C1 segment of cervical spinal cord (tissue), 14 donors: Measurements from ENCODE around the gene MRPL1.

Experiments
- DNase-seq, 14 donors: peaks; one replicate each; lab custom pipeline; 2025; lab: John Stamatoyannopoulos, UW

The MRPL1 gene

DNA sequence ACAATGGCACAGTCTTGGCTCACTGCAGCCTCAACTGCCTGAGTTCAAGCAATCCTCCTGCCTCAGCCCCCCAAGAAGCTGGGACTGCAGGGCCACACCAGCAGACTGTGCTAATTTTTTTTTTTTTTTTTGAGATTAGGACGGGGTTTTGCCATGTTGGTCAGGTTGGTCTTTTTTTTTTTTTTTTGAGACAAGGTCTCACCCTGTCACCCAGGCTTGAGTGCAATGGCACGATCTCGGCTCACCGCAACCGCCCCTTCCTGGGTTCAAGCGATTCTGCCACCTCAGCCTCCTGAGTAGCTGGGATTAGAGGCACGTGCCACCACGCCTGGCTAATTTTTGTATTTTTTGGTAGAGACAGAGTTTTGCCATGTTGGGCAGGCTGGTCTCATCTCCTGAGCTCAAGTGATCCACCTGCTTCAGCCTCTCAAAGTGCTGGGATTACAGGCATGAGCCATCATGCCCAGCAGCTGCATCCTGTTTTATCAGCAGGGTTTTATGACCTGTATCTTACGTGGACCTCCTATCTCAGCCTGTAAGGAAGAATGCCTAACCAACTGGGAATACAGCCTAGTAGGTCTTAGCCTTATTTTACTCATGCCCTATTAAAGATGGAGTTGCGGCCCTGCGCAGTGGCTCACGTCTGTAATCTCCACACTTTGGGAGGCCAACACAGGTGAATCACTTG lies 13.2 kb upstream of the MRPL1 start:
- no peak for DNase-seq

DNA sequence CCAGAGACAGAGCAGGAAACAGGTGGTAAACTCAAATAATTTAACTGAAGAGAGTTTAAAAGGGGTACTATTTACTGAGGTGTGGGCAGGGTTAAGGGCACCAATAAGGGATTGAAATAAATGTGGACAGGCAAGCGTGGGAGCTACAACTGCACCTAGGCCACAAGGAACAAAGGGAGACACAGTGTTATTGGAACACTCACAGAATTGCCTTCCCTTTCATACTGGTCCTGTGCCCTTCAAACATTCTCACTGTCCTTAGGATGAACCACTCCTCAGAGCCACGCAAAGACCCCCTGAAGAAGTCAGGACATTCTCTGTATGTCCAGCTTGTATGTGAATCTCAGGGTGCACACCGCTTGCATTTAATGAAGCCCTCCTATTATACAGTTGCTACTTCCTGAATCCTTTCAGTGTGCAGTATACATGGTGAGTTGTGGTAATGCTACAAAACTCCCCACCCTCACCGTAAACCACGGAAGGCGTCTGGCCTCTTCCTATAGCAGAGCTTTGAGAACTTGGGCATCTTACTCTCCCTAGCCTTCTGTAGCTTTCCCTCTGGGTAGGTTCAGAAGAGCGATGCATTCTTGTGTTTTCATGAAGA lies 9.6 kb upstream of the MRPL1 start:
- DNase-seq: no peak

DNA sequence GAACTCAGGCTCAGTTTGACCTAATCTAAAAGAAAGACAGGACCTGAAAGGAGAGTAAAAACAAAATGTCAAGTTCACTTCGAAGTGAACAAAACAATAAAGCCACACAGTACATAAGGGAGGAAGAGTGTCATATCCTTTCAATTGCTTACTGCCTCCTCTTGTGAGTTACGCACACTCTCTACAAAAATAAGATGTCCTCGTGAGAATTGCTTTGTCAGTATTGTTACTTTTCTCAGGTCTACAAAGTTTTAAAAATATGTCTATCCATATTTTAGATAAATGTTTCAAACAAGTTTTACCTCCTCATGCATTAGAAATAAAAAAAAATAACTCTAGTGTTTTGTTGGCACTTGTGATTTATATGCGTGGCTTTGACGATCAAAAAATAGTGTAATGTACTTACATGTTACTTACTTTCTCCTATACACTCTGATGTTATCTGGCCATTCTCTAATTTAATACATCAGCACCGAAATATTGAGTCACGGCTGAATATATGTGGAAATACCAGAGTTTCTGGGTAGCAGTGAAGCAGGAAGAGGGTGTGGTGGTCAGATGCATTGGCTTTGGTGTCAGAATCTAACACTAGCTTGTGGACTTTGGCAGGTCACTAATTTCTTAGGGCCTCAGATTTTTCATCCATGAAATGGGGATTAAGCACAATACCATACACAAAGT lies 8.1 kb upstream of the MRPL1 start:
- DNase-seq: no peak

DNA sequence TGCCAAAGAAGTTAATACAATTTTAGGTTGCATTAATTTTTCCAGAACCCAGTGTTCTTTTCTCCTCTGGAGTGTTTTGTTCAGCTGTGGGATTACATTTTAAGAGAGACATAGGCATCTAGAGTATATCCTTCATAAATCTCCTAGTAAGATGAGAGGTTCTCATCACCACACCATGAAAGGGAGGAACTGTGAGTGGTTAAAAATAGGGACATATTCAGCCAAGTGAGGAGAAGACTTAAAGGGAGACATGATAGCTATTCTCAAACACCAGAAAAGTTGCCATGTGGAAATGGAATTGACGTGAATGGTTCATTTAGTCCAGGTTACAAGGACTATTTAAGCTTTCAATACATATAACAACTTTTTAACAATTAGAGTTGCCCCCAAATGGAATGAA lies 6.5 kb upstream of the MRPL1 start:
- no peak for DNase-seq

DNA sequence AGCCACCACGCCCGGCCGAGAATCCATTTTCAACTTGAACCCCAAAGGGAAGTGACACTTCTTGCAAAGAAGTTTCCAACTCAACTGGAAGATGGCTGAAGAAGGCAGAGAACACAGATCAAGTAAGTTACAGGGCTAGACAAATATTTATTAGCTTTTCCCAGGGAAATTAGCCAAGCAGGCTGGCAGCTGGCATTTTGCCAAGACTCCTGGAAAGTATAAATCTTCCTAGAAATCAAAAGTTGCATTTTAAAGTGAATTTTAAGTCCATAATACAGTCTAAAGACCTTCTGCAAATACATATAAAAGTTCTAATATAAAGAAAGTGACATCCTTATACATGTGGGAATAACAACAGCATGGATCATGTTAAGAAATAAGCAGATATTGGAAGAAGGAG lies 3.4 kb upstream of the MRPL1 start:
- no peak for DNase-seq

DNA sequence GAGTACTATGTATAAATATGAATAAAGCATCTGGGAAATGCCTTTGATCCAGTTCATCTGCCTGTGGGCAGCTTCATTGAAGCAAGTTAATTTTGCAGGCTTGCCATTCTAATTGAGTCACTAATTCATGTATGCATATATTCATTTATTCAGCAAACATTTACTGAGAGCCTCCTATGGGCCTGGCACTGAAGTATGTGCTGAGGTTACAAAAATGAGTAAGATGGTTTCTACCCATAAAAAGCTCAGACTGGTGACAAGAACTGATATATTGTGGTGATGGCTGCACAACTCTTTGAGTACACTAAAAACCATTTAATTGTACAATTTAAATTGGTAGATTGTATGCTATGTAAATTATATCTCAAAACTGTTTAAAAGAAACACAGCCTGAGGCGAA lies 1.1 kb upstream of the MRPL1 start:
- DNase-seq: no peak

DNA sequence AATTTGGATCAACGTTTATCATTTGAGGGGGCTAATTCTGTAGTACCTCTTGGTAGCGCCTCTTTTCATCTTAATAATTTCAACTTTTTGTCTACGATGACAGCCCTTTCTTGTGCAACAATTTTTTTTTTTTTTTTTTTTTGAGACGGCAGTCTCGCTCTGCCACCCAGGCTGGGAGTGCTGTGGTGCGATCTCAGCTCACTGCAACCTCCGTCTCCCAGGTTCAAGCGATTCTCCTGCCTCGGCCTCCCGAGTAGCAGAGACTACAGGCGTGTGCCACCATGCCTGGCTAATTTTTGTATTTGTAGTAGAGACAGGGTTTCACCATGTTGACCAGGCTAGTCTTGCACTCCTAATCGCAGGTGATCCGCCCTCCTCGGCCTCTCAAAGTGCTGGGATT lies 711 bp downstream of the MRPL1 start:
- DNase-seq: peak in 1 of 14 donors; percentile 1

DNA sequence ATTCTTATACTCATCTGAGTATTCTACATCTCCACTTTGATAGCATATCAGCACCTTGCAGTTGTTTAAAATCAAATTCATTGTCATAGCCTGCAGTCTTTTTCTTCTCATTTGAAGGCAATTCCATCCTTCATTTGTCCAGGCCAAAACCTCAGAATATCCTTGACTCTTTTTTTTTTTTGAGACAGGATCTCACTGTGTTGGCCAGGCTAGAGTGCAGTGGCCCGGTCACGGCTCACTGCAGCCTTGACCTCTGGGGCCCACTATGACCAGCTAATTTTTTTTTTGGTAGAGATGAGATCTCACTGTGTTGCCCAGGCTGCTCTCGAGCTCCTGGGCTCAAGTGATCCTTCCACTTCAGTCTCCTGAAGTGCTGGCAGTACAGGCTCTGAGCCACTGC lies 2.6 kb downstream of the MRPL1 start:
- no peak for DNase-seq

DNA sequence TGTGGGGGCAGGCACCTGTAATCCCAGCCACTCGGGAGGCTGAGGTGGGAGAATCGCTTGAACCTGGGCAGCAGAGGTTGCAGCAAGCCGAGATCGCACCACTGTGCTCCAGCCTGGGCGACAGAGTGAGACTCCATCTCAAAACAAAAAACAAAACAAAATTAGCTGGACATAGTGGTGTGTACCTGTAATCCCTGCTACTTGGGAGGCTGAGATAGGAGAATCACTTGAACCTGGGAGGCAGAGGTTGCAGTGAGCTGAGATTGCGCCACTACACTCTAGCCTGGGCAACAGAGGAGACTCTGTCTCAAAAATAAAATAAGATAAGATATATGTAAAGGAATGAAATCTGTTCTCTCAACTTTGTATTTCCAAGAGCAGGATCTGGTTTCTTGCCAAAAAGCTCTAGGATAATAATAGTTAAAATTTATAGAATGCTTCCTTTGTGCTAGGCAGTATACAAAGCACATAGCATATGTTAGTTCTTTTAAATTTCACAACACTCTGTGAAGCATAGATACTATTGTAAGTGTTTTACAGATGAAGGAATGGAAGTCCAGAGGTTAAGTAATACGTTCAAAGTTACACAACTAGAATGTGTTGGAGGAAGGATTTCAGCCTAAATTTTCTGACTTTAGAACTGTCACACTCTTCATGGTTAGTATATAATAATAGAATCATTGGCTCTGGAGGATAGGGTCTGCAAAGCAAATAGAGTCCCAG lies 10.3 kb downstream of the MRPL1 start:
- DNase-seq: no peak

DNA sequence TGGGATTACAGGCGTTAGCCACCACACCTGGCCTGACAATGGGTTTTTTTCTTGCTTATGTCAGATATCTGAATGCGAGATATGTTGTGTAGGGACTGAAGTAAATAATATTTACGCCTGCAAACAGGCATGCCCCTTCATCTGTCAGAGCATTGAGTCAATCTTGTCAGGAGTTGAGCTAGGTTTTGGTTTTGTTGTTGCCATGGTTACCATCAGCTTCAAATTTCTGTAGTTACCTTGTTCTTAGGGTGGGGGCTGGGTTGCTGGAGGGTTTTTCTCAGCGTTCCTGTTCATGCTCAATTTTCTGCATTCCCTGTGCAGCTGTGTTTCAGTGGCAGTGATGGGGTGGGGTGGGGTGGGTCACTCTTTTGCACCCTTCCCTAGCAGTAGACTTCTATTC lies 14.5 kb downstream of the MRPL1 start:
- no peak for DNase-seq

DNA sequence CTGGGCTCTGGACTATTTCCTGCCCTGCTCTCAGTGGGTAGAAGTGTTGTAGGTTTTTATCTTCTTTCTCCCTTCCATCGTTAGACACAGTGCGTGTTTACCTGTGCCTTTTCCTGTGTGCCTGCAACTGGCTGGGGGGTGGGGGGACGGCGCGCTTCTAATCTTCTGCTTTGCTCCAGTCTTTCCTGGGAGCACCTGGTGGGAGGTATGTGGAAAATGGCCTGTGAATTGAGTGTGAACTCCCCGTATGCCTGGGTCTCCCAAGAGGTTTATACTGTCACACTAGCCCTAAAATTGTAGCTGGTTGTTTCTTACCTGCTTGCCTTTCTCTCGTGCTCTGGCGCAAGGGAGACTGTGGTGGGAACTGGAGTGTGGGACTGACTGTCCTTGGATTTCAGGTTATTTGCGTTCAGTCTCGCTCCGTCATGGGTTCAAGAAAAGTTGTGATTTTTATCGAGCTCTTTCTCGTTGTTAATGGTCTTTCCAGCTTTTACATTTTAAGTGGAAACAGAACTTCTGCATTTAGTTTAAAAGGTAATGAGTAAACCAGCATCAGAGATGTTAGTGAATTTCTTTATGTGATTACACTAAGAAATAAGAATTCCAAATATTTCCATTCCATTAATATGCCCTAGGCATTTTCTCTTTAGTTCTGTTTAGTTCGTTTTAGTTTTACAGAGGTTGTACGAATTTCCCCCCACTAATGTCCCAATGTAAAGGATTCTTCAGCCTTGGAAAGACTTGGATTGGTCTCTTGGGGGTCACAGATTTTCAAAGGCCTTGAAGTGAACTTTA lies 15.3 kb downstream of the MRPL1 start:
- no peak for DNase-seq

DNA sequence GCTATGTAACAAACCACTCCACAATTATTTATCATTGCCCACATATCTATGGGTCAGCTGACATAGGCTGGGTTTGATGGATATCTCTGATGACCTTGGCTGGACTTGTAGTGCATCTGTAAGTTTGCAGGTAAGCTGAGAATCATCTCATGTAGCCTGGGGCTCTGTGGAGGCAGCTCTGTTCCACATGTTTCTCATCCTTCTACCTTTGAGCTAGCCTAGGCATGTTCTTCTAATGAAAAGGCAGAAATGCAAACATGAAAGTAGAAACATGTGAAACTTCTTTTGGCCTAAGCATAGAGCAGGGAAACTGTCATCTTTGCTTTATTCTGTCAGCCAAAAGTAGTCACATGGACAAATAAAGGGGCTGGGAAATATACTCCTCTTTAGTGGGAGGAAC lies 18.2 kb downstream of the MRPL1 start:
- no peak for DNase-seq

DNA sequence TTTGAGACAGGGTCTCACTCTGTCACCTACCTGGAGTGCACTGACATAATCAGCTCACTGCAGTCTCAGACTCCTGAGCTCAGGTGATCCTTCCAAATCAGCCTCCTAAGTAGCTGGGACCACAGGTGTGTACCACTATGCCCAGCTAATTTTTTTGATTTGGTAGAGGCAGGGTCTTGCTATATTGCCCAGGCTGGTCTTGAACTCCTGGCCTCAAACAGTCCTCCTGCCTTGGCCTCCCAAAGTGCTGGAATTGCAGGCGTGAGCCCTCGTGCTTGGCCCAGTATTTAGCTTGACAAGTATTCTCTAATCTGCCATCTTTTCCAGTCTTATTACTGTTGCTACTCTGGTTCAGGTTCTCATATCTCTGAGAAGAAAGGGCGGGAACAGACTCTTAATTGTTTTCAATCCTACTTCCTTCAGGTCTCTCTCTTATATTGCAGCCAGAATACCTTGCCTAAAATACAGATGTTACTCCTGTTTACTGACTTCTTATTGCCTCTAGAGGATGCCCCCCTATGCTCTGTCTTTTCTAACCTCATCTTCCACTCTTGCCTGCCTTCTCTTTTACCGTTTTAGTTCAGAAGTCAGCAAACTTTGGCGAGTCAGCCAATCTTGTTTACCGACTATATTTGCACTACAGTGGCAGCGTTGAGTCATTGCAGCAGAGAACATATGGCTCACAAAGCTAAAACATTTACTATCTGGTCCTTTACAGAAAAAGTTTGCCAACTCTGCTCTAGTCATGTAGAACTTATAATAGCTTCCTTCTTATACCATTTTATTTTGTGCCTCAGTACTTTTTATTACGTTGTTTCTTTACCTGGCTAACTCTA lies 19.0 kb downstream of the MRPL1 start:
- no peak for DNase-seq

DNA sequence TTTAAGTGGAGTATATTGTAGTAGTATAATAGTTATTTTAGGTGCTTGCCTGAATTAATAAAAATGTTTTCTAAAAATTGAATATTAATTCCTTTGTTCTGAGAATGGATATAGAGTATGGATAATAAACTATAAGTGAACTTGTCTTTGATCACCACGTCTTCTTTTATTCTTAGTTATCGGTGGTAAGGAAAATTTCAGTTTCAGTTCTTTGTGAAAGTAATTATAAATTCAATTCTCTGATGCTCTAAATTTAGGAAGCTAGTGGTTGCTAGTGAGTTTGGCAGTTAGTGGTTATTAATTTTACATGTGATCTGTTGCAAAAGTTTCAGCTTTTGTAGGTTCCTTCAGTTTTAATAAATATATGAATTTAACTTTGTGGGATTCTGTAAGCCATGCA lies 30.8 kb downstream of the MRPL1 start:
- DNase-seq: no peak

DNA sequence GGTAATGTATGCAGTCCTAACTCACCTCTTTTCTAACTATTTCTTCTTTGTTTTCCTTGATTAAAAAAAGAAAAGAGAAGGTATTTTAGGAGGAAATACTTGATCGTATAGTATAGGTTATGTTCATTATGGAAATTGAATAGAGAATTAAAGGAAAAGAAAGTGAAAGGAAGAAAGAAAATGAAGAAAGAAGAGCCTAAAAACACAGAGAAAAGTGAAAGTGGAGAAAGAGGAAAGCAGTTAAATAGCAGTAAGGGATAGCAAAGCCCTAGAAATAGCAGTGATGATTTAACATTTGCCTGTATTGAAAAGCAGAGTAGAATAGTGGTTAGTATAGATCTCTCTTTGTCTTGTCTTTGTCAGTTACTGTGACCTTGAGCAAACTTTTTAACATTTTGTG lies 37.0 kb downstream of the MRPL1 start:
- DNase-seq: no peak

DNA sequence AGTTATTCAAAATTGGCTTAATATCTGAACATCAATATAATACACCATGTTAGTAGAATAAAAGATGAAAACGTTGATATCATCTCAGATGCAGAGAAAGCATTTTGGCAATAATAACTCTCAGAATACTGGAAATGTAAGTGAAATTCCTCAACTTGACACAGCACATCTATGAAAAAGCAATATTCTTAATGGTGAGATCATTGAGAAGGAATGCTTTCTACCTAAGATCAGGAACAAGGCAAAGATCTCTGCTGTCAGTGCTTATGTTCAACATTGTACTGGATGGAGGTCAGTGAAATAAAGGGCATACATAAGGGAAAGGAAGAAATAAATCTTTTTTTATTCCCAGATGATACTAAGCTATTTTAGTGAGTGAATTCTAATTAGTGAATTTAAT lies 40.6 kb downstream of the MRPL1 start:
- DNase-seq: no peak

DNA sequence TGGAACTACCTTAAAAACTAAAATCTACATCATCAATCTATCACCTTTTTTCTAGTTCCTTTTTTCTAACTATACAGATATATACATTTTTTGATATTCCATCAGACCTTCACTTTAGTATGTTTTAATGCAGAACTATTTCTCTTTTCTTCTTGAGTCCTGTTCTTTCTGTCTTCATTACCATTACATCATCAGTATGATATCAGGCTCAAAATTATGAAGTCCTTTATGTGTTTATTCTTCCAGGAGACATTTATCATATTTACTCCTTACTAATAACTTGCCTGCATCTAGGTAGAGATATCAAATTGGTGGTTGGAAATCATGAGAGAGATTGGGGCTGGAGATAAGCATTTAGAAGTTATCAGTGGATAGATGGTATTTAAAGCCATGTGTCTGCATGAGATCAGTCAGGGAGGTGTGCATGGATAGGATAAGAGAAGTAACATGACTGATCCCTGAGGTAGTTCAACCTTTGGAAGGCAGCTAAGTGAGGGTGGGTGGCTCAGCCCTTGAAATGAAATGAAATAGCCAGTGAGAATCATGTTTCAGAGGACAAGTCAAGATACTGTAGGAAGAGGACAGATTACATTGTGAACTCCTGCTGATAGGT lies 43.1 kb downstream of the MRPL1 start:
- DNase-seq: no peak

DNA sequence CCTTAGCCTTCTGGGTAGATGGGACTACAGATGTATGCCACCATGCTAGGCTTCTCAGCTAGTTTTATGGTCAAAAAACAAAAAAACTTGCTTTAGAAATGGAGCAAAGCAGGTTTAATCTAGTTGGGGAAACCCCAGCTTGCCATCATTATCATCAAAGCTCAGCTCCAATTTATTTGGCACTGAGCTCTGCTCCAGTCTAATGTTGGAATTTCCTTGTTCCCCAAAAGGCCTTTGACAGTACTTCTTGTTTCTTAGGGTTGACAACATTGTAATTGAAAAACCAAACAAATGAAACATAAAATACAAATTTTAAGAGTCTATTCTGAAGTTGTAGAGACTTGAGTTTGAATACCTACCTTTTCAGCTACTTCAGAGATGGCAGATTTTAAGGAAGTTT lies 48.0 kb downstream of the MRPL1 start:
- no peak for DNase-seq

DNA sequence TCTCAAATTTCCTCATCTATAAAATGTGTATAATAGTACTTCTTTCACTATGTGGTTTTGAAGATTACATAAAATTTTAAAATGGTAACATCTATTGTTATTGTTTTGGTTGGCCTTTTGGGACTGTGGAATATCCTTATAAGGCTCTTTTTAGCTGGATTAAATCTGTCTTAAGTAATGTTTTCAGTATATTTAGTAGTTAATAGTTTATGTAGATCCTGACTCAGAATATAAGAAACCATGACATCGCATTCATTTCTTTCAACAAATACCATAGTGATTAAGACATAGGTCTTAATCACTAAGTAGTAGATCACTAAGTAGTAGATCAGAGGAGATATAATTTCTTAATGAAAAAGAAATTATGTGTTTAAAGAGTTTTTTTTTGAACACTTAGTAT lies 48.5 kb downstream of the MRPL1 start:
- no peak for DNase-seq

DNA sequence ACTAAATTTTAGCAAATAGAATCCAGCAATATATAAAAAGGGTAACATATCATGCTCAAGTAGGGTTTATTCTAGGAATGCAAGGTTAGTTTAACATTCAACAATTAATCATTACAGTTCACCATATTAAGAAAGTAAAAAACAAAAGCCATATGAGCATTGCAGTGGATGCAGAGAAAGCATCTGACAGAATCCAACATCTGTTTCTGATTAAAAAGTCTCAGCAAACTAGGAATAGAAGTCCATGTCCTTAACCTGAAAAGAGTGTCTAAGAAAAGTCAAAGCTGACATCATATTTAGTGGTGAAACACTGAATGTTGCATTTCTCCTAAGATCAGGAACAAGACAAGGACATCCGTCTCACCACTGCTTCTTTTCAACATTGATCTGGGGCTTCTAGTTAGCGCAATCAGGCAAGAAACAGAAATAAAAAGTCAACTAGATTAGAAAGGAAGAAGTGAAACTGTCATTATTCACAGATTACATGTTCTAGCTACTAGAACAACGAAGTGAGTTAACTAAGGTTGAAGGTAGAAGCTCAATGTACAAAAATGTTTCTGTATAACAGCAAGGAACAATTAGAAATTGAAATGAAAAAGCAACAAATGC lies 49.3 kb downstream of the MRPL1 start:
- DNase-seq: no peak
